Ureter (tissue), 1 donor: ENCODE data around the gene TSC1. TPM values are rescaled to one million over a fixed set of nuclear protein-coding genes. Genes with fewer than 3 reads are reported as not detected.
"Not testable (repeated sequence)": the region's sequence is repeated elsewhere in the genome, so short reads cannot be mapped to it uniquely, and the experiment has no call there.

ENCODE experiments used
- DNase-seq: peaks from one replicate; pipeline ENCODE4 v3.0.0-alpha.2; 2020; ENCODE audit warnings: low spot score
- total RNA-seq: library from RNA; stranded (reverse); gene quantifications from one replicate; pipeline ENCODE4 v1.2.4, GENCODE V29; 2023
- donor health status: DM: yes; HTN: yes; CAD: no.

TSC1 gene
- 72.8 TPM for total RNA-seq

DNA sequence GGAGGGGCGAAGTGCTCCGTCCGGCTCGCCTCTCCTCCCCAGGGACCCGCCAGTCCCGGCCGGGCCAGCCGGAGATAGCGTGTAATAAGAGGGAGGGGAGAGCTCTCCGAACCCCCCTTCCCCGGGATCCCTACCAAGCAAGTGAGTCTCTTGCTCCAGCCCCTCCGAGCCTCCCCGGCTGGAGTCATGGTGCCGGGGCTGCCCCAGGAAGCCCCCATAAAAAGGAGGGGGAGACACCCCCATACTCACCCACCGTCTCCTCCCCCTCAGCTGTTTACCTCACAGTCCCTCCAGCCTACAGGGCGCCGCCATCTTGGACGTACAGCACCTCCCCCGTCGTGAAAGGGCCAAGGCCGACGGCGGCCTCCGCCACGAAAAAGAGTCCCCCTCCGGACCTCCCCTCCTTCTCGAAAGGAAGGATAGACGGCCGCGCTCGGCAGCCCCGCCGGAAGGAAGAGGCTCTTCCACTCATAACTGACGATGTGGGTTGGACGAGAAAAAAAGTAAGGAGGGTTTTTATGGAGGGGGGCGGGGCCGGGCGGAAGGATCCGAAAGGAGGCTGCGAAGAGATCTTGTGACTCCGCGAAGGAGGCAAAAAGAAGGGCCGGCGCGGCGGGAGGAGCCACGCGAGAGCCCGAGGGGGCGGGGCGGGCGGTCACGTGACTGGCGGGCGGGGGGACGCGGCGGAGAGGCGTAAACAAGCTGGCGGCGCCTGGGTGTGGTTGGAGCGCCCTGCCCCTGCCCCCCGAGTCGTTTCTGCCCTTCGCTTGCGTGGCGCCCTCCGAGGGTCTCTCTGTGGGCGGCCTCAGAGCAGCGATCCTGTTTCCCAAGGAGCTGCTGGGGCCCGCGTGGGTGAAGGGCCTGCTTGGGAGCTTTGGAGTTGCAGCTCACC, at the start of gene TSC1:
TSC1 (minus strand) TSS at position 323 of the 892 bp plus-strand sequence. CDS start 15,744 bp downstream, outside the sequence.
- peak; percentile 97 for DNase-seq

DNA sequence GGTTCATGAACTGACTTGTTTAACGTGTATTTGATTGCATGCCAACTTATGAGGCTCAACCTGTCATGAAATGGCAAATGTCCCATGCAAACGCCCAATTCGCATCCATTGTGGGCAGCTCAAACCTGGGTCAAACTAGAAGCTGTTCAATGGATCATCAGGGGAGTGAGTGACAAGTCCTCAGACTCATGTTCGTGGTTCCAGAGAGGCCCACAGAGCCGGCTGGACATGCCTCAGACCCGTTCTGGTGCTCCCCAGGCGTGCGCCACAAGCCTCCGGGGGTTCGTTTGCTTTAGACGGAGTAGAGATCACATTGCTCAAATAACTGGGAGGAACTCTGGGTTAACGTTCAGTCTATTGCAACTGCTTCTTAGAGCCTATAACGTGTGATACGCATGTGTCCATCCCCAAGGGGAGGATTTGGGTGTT, 49.1 kb upstream of the TSC1 start:
- no peak for DNase-seq

DNA sequence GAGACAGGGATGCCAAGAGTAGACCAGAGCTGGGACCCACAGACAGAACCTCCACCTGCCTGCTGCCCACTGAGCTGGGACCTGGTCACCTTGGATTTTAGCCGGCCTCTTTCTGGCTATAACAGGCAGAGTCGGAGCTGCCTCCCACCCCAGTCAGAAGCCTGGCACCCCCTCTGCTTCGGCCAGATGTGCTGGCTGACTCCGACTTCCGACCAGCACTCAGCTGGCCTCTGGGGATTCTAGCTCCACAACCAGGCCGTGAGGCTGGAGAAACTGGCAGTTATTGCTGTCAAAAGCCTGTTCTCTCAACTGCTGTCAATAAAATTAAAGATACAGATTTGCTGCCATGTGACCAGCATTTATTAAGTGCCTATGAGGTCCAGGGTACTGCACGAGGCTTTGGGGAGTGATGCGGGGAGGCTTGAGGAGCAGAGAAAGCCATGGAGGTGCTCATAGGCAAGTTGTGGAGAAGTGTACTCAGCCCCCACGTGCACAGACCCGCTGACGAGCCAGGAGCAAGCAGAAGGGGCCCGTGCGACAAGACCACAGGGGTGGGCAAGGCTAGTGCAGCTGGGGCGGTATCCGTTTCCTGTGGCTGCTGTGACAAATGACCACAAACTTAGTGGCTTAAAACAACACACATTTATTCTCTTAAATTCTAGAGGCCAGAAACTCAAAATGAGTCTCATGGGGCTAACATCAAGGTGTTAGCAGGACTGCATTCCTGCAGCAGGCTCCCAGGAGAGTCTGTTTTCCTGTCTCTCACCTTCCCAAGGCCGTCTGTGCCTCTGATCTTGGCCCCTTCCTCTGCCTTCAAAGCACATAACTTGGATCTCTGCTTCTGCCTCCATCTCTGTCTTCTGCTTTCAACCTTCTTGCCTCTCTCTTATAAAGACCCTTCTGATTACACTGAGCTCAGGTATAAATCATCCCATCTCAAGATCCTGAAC, 47.2 kb upstream of the TSC1 start:
- DNase-seq, result no peak

GRCh38 chr9:132990781-132991180, 46.4 kb upstream of the TSC1 start:
- DNase-seq, result no peak

DNA sequence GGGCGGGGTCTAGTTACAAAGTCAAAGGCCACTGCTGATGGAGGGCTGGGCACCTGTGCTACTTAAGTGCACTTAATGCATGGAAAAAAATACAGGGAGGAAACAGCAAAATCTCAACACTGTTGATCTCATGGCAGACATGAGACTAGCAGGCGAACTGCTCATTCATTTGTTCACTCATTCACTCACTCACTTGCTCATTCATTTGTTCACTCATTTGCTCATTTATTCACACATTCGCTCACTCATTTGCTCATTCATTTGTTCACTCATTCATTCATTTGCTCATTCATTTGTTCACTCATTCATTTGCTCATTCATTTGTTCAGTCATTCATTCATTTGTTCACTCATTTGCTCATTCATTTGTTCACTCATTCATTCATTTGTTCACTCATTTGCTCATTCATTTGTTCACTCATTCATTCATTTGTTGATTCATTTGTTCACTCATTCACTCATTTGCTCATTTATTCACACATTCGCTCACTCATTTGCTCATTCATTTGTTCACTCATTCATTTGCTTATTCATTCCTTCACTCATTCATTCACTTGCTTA, 45.7 kb upstream of the TSC1 start:
- not testable (repeated sequence) for DNase-seq

DNA sequence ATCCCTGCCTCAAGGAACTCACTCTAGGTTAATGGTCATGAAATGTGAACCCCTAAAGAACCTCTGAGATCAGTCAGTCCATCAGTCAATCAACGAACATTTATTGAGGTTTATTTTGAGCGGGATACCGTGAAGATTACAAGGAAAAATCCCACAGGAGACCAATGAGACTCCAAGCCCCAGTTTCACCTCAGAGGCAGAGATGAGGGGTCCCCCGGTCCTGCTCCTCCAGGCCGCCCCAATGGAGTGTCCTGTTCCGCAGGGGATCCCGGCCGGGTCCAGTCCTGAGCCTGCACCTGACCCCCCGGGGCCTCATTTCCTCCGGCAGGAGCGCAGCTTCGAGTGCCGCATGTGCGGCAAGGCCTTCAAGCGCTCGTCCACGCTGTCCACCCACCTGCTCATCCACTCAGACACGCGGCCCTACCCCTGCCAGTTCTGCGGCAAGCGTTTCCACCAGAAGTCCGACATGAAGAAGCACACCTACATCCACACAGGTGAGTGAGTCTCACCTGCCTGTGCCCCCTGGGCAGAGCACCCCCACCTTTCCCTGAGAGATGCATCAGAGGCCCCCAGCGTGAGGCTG, 45.1 kb upstream of the TSC1 start:
- DNase-seq, result no peak

DNA sequence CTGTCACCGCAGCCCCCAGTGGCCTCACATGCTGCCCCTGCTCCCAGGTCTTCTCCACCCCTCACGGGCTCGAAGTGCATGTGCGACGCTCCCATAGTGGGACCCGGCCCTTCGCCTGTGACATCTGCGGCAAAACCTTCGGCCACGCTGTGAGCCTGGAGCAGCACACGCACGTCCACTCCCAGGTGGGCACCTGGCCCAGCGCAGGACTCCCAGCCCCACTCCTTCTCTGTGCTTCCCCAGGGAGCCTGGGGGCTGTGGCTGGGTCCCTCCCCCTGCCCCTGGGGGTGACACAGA, 44.5 kb upstream of the TSC1 start:
- no peak for DNase-seq

DNA sequence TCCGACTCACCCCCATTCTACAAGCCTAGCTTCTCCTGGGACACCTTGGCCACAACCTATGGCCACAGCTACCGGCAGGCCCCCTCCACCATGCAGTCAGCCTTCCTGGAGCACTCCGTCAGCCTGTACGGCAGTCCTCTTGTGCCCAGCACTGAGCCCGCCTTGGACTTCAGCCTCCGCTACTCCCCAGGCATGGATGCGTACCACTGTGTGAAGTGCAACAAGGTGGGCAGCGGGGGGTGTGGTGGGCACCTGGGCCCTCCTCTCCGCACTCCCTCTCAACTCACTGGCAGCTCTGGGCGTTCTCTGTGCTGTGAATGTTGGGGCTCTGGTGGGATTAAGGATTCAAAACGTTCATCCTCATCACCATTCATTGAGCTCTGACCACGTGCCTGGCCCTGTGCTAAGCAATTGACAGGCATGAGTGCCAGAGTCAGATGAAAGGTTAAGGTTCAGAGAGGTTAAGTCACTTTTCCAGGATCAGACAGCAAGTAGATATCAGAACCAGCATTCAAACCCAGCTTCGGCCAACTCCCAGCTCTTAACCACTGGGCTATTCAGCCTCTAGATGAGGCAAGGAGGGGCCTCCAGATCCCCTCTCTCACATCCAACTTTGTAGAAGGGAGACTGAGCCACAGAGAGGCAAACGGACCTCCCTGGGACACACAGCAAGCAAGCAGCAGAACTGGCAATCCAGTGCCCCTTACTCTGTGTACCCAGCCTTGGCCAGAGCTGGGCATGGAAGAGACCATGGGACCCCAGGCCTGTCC, 44.0 kb upstream of the TSC1 start:
- DNase-seq, result no peak

- no peak for DNase-seq
Observed at GRCh38 chr9:132986640-132987620, 42.5 kb upstream of the TSC1 start.

DNA sequence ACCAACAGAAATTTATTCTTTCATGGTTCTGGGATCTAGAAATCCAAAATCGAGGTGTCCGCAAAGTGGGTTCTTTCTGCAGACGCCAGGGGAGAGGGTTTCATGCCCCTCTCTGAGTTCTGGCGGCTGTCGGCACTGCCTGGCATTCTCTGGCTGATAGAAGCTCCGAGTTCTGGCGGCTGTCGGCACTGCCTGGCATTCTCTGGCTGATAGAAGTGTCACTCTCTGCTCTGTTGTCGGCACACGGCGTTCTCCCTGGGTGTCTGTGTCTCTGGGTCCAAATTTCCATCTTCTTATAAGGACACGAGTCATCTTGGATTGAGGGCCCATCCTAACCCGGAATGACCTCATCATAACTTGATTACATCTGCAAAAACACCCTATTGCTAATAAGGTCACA, 41.7 kb upstream of the TSC1 start:
- no peak for DNase-seq

DNA sequence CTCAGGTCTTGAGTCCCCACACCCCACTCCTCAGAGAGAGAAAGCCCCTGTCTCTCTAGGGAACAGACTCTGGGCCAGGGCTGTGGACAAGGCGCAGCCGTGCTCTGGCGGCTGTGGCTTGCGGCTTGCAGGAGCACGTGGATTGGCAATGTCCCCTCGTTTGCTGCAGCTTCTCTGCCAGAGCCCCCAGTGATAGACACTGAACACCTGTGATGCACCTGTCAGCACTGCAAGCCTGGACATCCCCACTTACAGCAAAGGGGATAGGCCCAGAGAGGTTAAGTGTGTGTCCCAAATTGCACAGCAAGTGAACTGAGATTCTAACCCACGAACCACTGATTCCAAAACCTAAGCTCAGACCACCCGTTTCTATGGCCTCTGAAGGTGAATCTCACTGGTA, 41.1 kb upstream of the TSC1 start:
- no peak for DNase-seq

GRCh38 chr9:132985071-132985350, 40.6 kb upstream of the TSC1 start:
- no peak for DNase-seq

- no peak for DNase-seq
Observed at GRCh38 chr9:132984202-132985070, 40.0 kb upstream of the TSC1 start.

- DNase-seq, result no peak
Observed at GRCh38 chr9:132983491-132984201, 39.2 kb upstream of the TSC1 start.

- DNase-seq, result no peak
Observed at GRCh38 chr9:132982458-132982857, 38.0 kb upstream of the TSC1 start.

DNA sequence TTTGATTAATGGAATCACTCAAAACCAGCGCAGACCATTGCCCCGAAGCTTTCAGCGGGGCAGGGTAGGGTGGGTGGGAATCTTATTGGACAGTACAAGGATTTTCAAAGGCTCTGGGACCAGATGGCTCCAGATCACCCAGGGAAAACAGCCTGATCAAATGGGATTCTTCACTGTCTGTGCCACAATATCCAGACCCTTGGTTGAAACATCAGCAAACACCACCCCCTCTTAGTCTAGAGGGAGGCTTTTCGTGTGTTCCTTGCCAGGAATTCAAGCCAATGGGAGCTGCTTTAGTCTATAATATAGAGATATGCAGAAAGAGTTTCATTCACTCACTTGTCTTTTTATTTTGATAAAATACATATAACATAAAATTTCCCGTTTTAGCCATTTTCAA, 35.7 kb upstream of the TSC1 start:
- no peak for DNase-seq

DNA sequence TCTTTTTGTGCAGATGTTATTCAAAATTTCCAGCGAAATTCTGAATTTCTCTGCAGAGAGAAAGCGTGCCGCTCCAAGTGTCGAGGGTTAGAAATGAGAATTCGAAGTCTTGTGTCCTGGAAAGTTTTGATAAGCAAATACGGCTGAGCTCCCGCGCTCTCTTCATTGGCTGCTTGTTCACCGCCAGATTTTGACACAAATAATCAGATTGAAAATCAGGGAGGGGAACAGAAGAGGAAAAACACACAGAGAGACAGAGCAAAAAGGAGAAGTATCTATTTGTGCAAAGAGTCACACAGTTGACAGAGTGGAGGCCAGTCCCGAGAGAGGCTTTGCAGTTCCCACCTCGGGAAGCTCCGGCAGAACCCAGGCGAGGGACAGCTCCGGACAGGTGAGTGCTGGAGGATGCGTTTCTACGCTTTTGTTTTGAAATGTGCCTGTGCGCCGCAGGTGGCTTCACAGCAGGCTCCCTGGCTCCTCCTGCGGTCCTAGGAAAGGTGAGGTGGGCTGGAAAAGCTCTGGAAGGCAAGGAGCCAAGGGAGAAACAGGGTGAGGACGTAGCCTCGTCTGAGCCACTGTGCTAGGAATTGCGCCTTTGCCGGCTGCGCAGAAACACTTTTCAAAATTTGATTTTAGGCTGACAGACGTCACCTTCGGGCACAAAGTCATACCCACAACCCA, 34.2 kb upstream of the TSC1 start, which contains the start of gene GFI1B:
GFI1B (plus strand) TSS at position 244 of the 681 bp plus-strand sequence. CDS start 7,985 bp downstream, outside the sequence.
- DNase-seq, result no peak

GRCh38 chr9:132978112-132978450, 33.7 kb upstream of the TSC1 start:
- DNase-seq, result no peak
